ENCODE measurements around the gene SLC26A11.

DNA sequence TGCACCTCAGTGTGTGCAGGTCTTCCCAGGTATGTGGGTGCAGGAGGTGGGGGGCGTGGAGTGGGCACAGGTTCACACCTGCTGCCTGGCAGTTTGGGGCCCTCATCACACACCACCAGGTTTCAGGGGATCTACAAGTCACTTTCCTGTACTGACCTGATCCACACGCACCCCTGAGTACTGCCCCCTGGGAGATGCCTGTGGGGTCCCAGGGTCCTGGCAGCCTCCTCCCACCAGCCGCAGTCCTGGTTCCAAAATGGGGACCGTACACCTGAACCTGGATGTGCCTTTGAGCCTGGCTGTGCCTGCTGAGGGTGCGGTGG, 66.4 kb downstream of the SLC26A11 start:
- TF ChIP-seq, protein P1, sequence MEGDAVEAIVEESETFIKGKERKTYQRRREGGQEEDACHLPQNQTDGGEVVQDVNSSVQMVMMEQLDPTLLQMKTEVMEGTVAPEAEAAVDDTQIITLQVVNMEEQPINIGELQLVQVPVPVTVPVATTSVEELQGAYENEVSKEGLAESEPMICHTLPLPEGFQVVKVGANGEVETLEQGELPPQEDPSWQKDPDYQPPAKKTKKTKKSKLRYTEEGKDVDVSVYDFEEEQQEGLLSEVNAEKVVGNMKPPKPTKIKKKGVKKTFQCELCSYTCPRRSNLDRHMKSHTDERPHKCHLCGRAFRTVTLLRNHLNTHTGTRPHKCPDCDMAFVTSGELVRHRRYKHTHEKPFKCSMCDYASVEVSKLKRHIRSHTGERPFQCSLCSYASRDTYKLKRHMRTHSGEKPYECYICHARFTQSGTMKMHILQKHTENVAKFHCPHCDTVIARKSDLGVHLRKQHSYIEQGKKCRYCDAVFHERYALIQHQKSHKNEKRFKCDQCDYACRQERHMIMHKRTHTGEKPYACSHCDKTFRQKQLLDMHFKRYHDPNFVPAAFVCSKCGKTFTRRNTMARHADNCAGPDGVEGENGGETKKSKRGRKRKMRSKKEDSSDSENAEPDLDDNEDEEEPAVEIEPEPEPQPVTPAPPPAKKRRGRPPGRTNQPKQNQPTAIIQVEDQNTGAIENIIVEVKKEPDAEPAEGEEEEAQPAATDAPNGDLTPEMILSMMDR (IDR thresholded peaks at IDR 0.05): no peak
- TF ChIP-seq POLR2A (IDR thresholded peaks at IDR 0.05): no peak
- no peak for TF ChIP-seq POLR2AphosphoS5 (IDR thresholded peaks at IDR 0.05)
